ENCODE results near the gene SV2A. TPM values are rescaled to one million over a fixed set of nuclear protein-coding genes. Genes with fewer than 3 reads are reported as not detected.

SV2A gene
- total RNA-seq, 2 donors from 2014 or later = 25.6 to 26.2 TPM

DNA sequence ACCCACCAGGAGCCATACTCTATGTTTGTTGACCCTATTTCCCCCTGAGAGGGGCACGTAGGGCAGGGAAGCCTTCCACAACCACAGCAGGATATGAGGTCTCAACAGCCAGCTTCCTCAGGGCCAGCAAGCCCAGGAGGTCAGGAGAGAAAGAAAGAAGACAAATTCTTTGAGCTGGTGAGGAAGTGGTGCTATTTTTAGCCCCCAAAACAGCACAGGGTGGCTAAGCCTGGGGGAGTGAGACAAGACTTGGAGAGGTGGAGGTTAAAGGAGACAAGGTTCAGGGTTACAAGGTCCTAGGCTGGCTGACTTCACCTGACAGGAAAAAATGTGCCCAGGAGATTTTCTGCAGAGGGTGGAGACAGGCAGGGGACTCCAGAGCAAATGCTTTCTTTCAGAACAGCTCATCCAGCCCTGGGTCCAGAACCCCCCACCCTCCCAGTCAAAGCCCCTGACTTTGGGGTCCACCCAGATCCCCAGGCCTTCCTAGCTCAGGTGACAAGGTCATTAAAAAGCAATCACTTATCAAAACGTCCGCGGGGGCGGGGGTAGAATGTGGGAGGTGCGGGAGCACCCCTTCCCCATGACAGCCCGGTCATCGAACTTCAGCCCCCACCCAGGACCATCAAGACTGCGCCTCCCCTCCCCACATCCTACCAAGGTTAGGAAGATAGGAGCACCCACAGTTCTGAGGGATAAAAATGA, 1.3 kb downstream of the SV2A start:
- Mint-ChIP-seq H3K9me3 (no peaks in the 10 kb centered on the region), H3K4me3 (peak overlapping the region; percentile 74), H3K27ac (no peak overlapping the region), H3K27me3 (ENCODE audit: insufficient read depth) (peaks cover 3% of the 10 kb centered on the region), H3K4me1 (peaks cover 27% of the 10 kb centered on the region), H3K36me3 (ENCODE audit: low read depth) (peaks cover 7% of the 10 kb centered on the region)
- DNase-seq = peak; percentile 50
- Histone ChIP-seq H3K27ac (ENCODE audit: low read depth, low read length) (no peak overlapping the region), H3K9me3 (ENCODE audit: control insufficient read depth, low read length) (no peaks in the 10 kb centered on the region), H3K27me3 (ENCODE audit: control insufficient read depth, insufficient read depth, low read length, poor library complexity, severe bottlenecking) (no peaks in the 10 kb centered on the region), H3K4me1 (ENCODE audit: control insufficient read depth, insufficient read depth, low read length) (peaks cover 10% of the 10 kb centered on the region), H3K9ac (ENCODE audit: extremely low read depth, low read length, poor library complexity, severe bottlenecking) (no peak overlapping the region), H3K4me3 (ENCODE audit: low read length) (peak overlapping the region; percentile 92), H3K36me3 (ENCODE audit: control insufficient read depth, insufficient read depth, low read length) (peaks cover 3% of the 10 kb centered on the region)
- 11% methylated on average over 8 of the region's 9 CpGs; no CpG with 5 or more reads in 1 of the 2 experiments for WGBS, 2 experiments (ENCODE audit: insufficient coverage in 1 of 2, insufficient read length in 1 of 2)
- TF ChIP-seq, protein P1, sequence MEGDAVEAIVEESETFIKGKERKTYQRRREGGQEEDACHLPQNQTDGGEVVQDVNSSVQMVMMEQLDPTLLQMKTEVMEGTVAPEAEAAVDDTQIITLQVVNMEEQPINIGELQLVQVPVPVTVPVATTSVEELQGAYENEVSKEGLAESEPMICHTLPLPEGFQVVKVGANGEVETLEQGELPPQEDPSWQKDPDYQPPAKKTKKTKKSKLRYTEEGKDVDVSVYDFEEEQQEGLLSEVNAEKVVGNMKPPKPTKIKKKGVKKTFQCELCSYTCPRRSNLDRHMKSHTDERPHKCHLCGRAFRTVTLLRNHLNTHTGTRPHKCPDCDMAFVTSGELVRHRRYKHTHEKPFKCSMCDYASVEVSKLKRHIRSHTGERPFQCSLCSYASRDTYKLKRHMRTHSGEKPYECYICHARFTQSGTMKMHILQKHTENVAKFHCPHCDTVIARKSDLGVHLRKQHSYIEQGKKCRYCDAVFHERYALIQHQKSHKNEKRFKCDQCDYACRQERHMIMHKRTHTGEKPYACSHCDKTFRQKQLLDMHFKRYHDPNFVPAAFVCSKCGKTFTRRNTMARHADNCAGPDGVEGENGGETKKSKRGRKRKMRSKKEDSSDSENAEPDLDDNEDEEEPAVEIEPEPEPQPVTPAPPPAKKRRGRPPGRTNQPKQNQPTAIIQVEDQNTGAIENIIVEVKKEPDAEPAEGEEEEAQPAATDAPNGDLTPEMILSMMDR (conservative IDR thresholded peaks at IDR 0.05) = no peak

DNA sequence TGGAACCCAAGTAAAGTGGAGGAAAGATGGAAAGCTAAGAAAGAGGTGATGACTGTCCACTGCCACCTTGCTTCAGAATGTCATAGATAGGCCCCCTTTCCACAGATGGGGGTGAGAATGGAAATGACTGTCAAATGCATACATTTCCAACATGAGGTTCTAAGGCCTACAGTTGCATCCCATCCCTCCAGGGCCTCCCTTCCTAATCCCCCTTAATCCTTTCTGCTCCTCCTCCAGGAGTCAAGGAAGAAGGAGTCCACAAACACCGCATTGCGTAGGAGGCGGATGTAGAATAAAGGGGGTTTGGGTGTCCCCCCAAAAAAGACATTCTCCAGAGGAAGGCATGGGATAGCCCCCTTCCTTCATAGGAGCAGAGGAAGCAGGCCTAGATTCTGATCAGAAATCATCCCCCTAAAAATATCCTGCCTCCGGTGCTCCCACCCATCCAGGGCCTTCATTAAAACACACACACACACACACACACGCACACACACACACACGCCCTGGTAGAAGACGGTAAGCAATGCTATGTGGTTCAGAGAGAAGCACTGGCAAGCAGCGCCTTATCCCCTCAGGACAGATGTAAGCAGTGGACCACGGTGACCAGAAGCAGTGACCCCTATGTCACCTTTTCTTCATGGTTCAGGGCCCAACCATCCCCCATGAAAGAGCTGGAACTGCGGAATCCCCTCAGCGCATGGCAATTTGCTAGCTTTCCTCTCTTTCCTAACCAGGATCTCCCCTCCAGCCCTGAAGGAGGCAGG, 2.0 kb downstream of the SV2A start:
- H3K27ac ChIP-seq (ENCODE audit: low read depth, low read length) = no peak overlapping the region
- no peak for DNase-seq
- Mint-ChIP-seq H3K4me1 (peaks cover 27% of the 10 kb centered on the region), H3K27ac (no peak overlapping the region), H3K27me3 (ENCODE audit: insufficient read depth) (peaks cover 3% of the 10 kb centered on the region), H3K4me3 (peak overlapping the region; percentile 74), H3K9me3 (no peaks in the 10 kb centered on the region), H3K36me3 (ENCODE audit: low read depth) (peaks cover 7% of the 10 kb centered on the region)
- H3K36me3 ChIP-seq (ENCODE audit: control insufficient read depth, insufficient read depth, low read length) = peaks cover 7% of the 10 kb centered on the region
- H3K4me3 ChIP-seq (ENCODE audit: low read length) = no peak overlapping the region
- TF ChIP-seq, protein P1 (conservative IDR thresholded peaks at IDR 0.05) = no peak
- no peak overlapping the region for H3K9ac ChIP-seq (ENCODE audit: extremely low read depth, low read length, poor library complexity, severe bottlenecking)
- peaks cover 10% of the 10 kb centered on the region for H3K4me1 ChIP-seq (ENCODE audit: control insufficient read depth, insufficient read depth, low read length)
- H3K9me3 ChIP-seq (ENCODE audit: control insufficient read depth, low read length) = no peaks in the 10 kb centered on the region
- 79 to 89% methylated on average over 4 to 11 of the region's 11 CpGs for WGBS, 2 experiments (ENCODE audit: insufficient coverage in 1 of 2, insufficient read length in 1 of 2)
- H3K27me3 ChIP-seq (ENCODE audit: control insufficient read depth, insufficient read depth, low read length, poor library complexity, severe bottlenecking) = no peaks in the 10 kb centered on the region

DNA sequence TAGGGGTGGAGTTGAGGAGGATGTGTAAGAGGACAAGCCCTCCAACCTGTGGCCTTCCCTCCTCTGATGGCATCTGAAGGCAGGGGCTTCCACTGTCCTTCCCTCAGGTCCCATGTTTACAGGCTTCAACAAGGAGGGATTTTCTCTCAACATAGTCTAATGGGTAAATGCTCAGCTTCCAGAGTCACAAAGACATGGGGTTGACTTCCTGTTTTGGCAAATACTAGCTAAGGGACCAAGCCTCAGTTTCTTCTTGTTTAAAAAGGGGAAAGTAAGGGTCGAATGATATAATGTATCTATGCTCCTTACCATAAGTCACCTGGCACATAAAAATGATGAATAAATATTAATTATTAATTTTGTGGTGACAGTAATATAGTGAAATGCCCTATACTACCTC, 3.1 kb downstream of the SV2A start:
- H3K4me1 ChIP-seq (ENCODE audit: control insufficient read depth, insufficient read depth, low read length) = peaks cover 10% of the 10 kb centered on the region
- H3K27ac Mint-ChIP-seq = no peak overlapping the region
- TF ChIP-seq, protein P1 (conservative IDR thresholded peaks at IDR 0.05) = no peak
- WGBS, 2 experiments (ENCODE audit: insufficient coverage in 1 of 2, insufficient read length in 1 of 2) = no CpG with 5 or more reads among the region's 1 CpG
- peaks cover 27% of the 10 kb centered on the region for H3K4me1 Mint-ChIP-seq
- H3K9me3 Mint-ChIP-seq = no peaks in the 10 kb centered on the region
- peaks cover 3% of the 10 kb centered on the region for H3K27me3 Mint-ChIP-seq (ENCODE audit: insufficient read depth)
- H3K36me3 ChIP-seq (ENCODE audit: control insufficient read depth, insufficient read depth, low read length) = peaks cover 7% of the 10 kb centered on the region
- H3K36me3 Mint-ChIP-seq (ENCODE audit: low read depth) = peaks cover 15% of the 10 kb centered on the region
- H3K9ac ChIP-seq (ENCODE audit: extremely low read depth, low read length, poor library complexity, severe bottlenecking) = no peak overlapping the region
- no peaks in the 10 kb centered on the region for H3K27me3 ChIP-seq (ENCODE audit: control insufficient read depth, insufficient read depth, low read length, poor library complexity, severe bottlenecking)
- no peak for DNase-seq
- no peak overlapping the region for H3K4me3 Mint-ChIP-seq
- H3K4me3 ChIP-seq (ENCODE audit: low read length) = no peak overlapping the region
- no peaks in the 10 kb centered on the region for H3K9me3 ChIP-seq (ENCODE audit: control insufficient read depth, low read length)
- H3K27ac ChIP-seq (ENCODE audit: low read depth, low read length) = no peak overlapping the region
